ENCODE measurements around the gene ANGEL1.

DNA sequence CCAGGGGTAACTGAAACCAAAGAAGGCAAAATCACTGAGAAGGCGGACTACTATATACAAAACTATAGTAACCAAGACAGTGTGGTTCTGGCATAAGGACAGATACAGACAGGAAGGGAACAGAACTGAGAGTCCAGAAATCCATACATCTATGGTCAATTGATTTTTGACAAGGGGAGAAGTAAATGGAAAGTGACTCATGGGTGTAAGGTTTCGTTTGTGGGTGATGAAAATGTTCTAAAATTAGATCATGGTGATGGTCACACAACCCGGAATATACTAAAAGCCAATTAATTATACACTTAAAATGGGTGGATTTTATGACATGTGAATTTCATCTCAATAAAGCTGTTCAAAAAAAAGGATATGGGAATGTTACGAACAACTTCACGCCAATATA, 18.7 kb downstream of the ANGEL1 start:
- no peak for TF ChIP-seq GABPA (IDR thresholded peaks at IDR 0.05; ENCODE audit: low read depth)
- TF ChIP-seq SMC3 (IDR thresholded peaks at IDR 0.05; ENCODE audit: low read depth, low read length) = no peak
- TF ChIP-seq EP300 (IDR thresholded peaks at IDR 0.05; ENCODE audit: borderline replicate concordance in 1 of 2, low read depth in 1 of 2, low read length in 1 of 2) = no peak
- no peak for TF ChIP-seq CHD2 (IDR thresholded peaks at IDR 0.05; ENCODE audit: low read length, partially characterized antibody)
- TF ChIP-seq, protein P1, sequence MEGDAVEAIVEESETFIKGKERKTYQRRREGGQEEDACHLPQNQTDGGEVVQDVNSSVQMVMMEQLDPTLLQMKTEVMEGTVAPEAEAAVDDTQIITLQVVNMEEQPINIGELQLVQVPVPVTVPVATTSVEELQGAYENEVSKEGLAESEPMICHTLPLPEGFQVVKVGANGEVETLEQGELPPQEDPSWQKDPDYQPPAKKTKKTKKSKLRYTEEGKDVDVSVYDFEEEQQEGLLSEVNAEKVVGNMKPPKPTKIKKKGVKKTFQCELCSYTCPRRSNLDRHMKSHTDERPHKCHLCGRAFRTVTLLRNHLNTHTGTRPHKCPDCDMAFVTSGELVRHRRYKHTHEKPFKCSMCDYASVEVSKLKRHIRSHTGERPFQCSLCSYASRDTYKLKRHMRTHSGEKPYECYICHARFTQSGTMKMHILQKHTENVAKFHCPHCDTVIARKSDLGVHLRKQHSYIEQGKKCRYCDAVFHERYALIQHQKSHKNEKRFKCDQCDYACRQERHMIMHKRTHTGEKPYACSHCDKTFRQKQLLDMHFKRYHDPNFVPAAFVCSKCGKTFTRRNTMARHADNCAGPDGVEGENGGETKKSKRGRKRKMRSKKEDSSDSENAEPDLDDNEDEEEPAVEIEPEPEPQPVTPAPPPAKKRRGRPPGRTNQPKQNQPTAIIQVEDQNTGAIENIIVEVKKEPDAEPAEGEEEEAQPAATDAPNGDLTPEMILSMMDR (IDR thresholded peaks at IDR 0.05) = no peak
- TF ChIP-seq EZH2phosphoT487 (IDR thresholded peaks at IDR 0.05; ENCODE audit: borderline replicate concordance, low read depth) = no peak

Measured in SK-N-SH (cell line).